NCI-H1694 treated with DMSO at 0.1 percent for 48 hours (cell line): Measurements from ENCODE around the gene OMD.
"Not testable (repeated sequence)": the region's sequence is repeated elsewhere in the genome, so short reads cannot be mapped to it uniquely, and the experiment has no call there.

Experiments used
- DNase-seq: peaks from one replicate; lab custom pipeline; 2025; lab: John Stamatoyannopoulos, UW

OMD gene

GRCh38 chr9:92411157-92411556 lies 13.1 kb downstream of the OMD start:
- not testable (repeated sequence) for DNase-seq

DNA sequence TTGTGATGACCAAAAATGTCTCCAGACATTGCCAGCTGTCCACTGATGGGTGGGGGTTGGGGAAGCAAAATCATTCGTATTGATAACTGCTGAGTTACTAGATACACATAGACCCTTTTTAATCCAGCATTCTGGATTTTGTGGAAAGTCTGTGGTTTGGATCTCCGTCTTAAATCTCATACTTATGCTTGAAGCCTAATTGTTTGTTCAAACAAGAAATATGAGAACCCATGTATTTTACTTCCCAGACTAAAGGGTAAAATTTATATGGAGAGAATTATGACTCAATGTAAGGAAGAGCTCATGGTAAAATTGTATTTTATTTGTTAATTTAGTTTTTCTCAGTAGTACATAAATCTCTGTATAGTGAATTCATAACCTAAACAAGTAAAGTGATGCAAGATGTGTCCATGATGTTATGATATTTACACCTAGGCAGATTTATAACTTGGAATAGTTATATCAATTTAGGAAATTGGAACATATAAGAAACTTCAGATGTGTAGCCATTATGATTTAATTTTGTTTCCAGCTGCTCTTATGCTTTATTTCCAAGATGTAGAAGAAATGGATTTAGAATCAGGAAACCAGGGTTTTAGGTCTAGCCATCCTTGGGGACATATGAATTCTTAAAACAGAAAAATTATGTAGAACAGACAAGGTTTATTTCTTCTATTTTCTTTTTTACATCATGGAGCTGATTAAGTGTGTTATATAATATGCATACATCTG lies 15.4 kb downstream of the OMD start:
- DNase-seq, result no peak

DNA sequence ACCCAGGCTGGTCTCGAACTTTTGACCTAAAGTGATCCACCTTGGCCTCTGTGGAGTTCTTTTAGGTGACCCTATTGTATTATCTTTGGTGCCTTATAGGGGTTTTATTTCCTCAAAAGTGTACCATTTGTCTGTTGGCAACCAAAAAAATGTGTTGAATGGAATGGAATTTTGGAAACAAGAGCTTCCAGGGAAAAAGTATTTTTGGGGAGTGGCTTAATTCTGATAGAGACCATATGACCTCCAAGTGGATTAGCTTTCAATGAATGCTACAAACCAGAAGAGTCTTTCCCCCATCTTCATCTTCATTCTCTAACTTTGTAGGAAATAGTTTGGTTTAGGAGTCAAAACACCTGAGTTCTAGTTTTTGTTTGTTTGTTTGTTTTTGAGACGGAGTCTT lies 16.5 kb downstream of the OMD start:
- DNase-seq, result no peak

- DNase-seq, result no peak
These were observed 17.8 kb downstream of the OMD start for GRCh38 chr9:92406477-92406876.

DNA sequence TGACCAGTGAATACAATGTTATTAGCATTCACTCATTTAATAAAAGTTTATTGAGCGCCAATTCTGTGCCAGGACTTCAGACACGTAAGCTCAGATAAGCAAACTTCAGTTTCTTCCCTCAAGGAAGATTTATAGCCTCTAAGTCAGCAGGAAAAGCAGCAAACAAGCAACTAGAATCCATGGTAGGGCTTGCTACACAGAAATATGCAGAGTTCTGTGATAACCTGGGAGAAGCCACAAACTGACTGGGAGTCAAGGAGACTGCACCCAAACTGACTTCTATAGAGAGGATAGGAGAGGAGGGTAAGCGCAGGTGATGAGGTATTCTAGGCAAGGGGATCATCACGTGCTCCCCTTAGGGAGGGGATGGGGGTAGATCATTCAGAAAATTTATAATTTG lies 18.5 kb downstream of the OMD start:
- DNase-seq, result no peak

- no peak for DNase-seq
These were observed 20.0 kb downstream of the OMD start, which contains the start of gene OGN for GRCh38 chr9:92404042-92404836. Gene OGN, minus strand, starts transcription at chr9:92404578. Its CDS starts 1,171 bp downstream, at chr9:92403407.

GRCh38 chr9:92402826-92403745 lies 21.2 kb downstream of the OMD start:
- no peak for DNase-seq

- DNase-seq, result no peak
These were observed 21.9 kb downstream of the OMD start for GRCh38 chr9:92402360-92402759.

GRCh38 chr9:92397853-92398252 lies 26.4 kb downstream of the OMD start:
- no peak for DNase-seq

DNA sequence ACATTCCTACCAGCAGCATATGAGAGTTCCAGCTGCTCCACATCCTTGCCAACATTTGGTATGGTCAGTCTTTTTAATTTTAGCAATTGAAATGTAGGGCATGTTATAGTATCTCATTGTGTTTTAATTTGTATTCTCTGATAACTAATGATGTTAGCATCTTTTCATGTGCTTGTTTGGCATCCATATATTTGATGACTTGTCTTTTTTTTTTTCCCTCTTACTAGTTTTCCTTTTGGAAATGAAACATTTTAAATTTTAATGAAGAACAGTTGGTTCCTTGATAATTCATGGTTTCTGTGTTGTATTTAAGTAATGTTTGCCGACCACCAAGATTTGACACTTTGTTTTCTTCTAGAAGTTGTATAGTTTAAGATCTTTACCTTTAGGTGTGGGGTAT lies 28.7 kb downstream of the OMD start:
- no peak for DNase-seq

GRCh38 chr9:92393686-92394085 lies 30.6 kb downstream of the OMD start:
- DNase-seq, result no peak

DNA sequence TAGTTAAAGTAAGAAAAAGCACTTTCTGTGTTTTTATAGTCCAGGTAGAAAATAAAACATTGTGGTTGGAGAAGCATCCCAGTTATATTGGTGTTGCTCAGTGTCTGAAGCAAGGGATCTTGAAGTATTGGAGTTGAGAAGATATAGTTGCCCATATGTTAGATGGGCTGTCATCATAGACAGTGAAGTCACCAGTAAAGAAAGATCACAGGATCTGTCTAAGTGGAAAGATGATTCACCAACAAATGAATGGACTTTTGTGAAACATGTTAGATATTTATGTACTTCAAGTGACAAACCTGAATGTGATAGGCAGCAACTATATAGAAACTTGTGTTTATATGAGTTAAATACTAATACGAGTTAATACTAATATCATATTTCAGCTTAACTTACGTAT lies 31.6 kb downstream of the OMD start:
- no peak for DNase-seq

- DNase-seq, result no peak
These were observed 38.3 kb downstream of the OMD start for GRCh38 chr9:92385953-92386352.

DNA sequence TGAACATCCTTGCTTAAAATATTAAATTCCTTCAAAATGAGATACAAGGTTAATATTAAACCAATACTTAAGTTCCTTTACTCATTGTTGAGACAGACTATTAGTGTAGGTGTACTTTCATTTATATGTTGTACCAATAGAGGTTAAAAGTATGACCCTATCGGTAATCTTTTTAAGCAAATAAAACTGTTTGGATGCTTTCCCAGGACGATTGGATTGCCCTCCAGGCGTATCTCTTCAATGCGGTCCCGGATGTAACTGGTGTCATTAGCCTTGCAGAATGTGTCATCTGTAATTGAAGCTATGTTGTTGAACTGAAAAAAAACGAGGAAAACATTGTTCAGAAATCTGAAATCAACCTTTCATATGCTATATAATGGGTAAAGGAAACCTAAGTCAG lies 38.8 kb downstream of the OMD start:
- DNase-seq, result no peak

GRCh38 chr9:92385001-92385400 lies 39.3 kb downstream of the OMD start:
- no peak for DNase-seq

DNA sequence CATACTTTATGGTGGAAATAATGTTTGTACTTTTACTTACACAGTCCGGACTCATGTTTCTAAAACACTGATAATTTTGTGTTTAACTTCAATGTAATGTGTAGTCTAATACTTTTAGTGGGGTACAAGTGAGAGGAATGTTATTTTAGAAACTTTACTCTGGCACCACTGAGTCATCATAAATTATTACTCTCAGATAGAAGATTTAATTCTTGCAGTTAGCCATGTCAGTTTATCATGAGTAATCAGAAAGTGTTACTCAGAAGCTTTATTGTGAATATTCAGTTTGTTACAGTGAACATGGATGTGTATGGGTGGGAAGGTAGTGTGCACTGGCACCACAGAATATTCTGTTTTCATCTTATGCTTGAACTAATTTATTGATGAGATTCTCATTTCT lies 39.9 kb downstream of the OMD start:
- DNase-seq, result no peak

DNA sequence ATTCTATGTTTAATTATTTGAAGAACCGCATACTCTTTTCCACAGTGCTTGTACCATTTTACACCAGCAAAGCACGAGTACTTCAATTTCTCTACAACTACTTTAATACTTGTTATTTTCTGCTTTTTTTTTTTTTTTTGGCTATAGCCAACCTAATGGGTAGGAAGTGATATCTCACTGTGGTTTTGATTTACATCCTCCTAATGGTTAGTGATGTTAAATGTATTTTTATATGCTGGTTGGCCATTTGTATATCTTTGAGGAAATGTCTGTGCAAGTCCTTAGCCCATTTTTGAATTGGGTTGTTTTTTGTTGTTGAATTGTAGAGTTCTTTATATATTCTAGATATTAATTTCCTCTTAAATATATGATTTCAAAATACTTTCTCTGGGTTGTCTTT lies 42.5 kb downstream of the OMD start:
- DNase-seq, result no peak

DNA sequence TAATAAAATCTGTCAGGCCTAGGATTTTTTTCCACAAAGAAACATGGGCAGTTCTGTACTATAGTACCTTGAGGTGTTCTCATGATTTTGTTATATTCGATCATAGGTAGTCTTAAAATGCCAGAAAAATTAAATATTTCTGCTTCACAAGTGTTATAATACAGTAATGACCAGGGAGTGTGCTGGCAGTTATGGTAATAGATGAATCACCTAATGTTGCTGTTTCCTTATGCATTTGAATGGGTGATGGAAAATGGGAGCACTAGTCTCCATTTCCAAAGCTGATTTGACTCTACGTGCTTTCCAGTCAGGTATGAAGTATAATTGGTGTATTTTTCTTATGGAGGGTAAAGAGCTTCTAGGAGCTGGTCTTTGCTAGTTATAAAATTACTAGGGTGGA lies 43.7 kb downstream of the OMD start:
- DNase-seq, result no peak

- no peak for DNase-seq
These were observed 45.3 kb downstream of the OMD start for GRCh38 chr9:92378865-92379560.

- DNase-seq, result no peak
These were observed 46.4 kb downstream of the OMD start for GRCh38 chr9:92377876-92378275.

DNA sequence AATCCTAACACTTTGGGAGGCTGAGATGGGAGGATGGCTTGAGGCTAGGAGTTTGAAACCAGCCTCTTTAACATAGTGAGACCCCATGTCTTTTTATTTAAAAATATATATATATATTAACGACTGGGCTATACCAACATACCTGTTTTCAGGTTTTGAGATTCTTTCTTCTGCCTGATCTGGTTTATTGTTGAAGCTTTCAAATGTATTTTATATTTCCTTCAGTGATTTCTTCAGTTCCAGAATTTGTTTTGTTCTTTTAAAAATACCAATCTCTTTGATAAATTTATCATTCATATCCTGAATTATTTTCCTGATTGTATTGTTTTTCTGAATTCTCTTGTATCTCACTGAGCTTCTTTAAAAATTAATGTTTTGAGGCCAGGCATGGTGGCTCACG lies 51.1 kb downstream of the OMD start:
- DNase-seq, result no peak

DNA sequence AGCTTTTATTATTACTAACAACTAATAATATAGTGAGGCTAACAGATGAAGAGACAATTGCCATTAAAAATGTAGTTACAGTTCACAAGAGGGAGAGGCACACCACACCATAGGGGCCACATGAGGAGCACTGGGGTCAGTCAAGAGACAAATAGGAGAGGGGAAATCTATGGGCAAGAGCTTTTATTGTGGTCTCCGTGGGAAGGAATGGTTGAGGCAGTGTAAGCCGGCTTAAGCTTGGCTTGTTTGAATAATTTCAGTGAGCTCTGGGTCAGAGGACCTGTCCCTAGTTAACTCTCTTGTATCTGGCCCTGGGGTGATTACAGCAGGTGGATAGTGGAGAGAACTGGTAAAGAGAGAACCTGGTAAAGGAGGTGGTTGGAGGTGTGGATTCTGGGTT lies 55.2 kb downstream of the OMD start:
- no peak for DNase-seq
